SK-N-SH treated with all-trans-retinoic acid at 6 μM for 48 hours (cell line): ENCODE results near the gene TALDO1.

Experiments
- ARNTL ChIP-seq: fragments of 450-650 bp; formaldehyde crosslinking; IDR thresholded peaks from 2 replicates; pipeline ENCODE4 v1.5.0; 2020; ENCODE audit warnings: low read depth, mild to moderate bottlenecking, moderate library complexity, borderline replicate concordance
- ESRRG ChIP-seq: fragments of 250-450 bp; sonication (Bioruptor Pico); IDR thresholded peaks from 2 replicates; pipeline ENCODE4 v1.6.1; 2021; ENCODE audit warnings: mild to moderate bottlenecking
- GLIS3 ChIP-seq: fragments of 250-450 bp; sonication (Bioruptor Pico); IDR thresholded peaks from 2 replicates; pipeline ENCODE4 v1.5.0; 2020; ENCODE audit warnings: mild to moderate bottlenecking, moderate library complexity
- RARB ChIP-seq: fragments of 250-450 bp; sonication (Bioruptor Pico); IDR thresholded peaks from 2 replicates; pipeline ENCODE4 v1.8.0; 2021; ENCODE audit warnings: mild to moderate bottlenecking, moderate library complexity
- ZFP30 ChIP-seq: fragments of 450-650 bp; formaldehyde crosslinking; IDR thresholded peaks from 2 replicates; pipeline ENCODE4 v1.5.0; 2022; ENCODE audit warnings: mild to moderate bottlenecking, moderate library complexity
- ZNF70 ChIP-seq: fragments of 450-650 bp; formaldehyde crosslinking; IDR thresholded peaks from 2 replicates; pipeline ENCODE4 v1.5.0; 2020; ENCODE audit warnings: mild to moderate bottlenecking, moderate library complexity
- TF ChIP-seq, protein P1 (sequence below): fragments of 250-450 bp; sonication (Bioruptor Pico); IDR thresholded peaks from 2 replicates; pipeline ENCODE4 v1.8.0; 2020; ENCODE audit warnings: mild to moderate bottlenecking, moderate library complexity, borderline replicate concordance

DNA sequence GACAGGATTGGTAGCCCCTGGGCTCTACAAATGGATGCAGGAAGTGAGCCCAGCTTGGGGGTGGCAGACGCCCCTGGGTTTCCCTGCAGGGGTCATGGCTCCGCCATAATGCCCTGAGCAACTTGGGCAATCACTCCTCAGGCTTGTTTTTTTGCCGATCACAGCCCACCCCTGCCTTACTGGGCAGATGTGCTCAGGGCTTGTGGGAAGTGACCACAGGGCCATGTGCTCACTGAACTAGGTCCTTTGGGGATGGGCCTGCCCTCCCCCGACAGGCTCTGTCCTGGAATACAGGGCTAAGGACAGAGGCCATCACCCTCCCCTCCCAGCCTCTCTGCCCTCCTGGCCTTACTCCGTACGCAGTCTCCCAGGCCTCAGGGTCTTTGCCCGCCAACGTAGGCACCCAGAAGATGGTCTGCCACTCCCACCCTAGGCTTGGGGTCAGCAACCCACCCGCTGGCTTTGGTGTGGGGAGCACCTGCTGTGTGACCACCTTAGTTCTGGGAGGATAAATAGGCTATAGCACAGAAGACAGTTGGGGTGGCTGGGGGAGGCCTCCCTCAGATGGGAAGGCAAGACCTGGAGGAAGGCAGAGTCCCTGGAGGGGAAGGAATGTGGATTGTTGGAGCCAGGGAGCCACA, 66.3 kb downstream of the TALDO1 start:
- TF ChIP-seq ARNTL (CRISPR knock-in tag) (no peak), GLIS3 (CRISPR knock-in tag) (no peak), ESRRG (no peak), RARB (CRISPR knock-in tag) (no peak), ZFP30 (CRISPR knock-in tag) (no peak), ZNF70 (CRISPR knock-in tag) (no peak)
- TF ChIP-seq, protein P1, sequence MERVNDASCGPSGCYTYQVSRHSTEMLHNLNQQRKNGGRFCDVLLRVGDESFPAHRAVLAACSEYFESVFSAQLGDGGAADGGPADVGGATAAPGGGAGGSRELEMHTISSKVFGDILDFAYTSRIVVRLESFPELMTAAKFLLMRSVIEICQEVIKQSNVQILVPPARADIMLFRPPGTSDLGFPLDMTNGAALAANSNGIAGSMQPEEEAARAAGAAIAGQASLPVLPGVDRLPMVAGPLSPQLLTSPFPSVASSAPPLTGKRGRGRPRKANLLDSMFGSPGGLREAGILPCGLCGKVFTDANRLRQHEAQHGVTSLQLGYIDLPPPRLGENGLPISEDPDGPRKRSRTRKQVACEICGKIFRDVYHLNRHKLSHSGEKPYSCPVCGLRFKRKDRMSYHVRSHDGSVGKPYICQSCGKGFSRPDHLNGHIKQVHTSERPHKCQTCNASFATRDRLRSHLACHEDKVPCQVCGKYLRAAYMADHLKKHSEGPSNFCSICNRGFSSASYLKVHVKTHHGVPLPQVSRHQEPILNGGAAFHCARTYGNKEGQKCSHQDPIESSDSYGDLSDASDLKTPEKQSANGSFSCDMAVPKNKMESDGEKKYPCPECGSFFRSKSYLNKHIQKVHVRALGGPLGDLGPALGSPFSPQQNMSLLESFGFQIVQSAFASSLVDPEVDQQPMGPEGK (CRISPR knock-in tag), result no peak
